Mesendoderm (in vitro differentiated cells): Measurements from ENCODE around the gene GALP.

Experiments used
- DNase-seq: peaks from one replicate; pipeline ENCODE4 v3.0.0; 2013
- H2AK5ac ChIP-seq: 2 replicates; pipeline ENCODE4 v1.6.1; 2013; ENCODE audit warnings: low read length, inconsistent platforms
- H2BK120ac ChIP-seq: 2 replicates; pipeline ENCODE4 v1.6.1; 2013; ENCODE audit warnings: low read depth, mild to moderate bottlenecking, low read length, moderate library complexity, mixed read lengths
- H2BK15ac ChIP-seq: replicated peaks from 2 replicates; pipeline ENCODE4 v1.6.1; 2013; ENCODE audit warnings: low read depth, mild to moderate bottlenecking, moderate library complexity
- H2BK5ac ChIP-seq: 2 replicates; pipeline ENCODE4 v1.6.1; 2013; ENCODE audit warnings: low read length, inconsistent platforms
- H3K18ac ChIP-seq: 2 replicates; pipeline ENCODE4 v1.6.1; 2013; ENCODE audit warnings: mild to moderate bottlenecking, low read length, mixed read lengths
- H3K23ac ChIP-seq: one replicate; pipeline ENCODE4 v1.6.1; 2013; ENCODE audit warnings: low read length
- H3K27ac ChIP-seq: 2 replicates; pipeline ENCODE4 v1.5.1; 2013; ENCODE audit warnings: low read depth, mild to moderate bottlenecking, inconsistent platforms, low read length, moderate library complexity
- H3K27me3 ChIP-seq: 2 replicates; pipeline ENCODE4 v1.6.1; 2013; ENCODE audit warnings: low read length, control low read depth, mild to moderate bottlenecking, inconsistent platforms; ENCODE audit not compliant: insufficient read depth, poor library complexity
- H3K36me3 ChIP-seq: 2 replicates; pipeline ENCODE4 v1.6.1; 2013; ENCODE audit warnings: low read length, inconsistent platforms; ENCODE audit not compliant: control insufficient read depth, insufficient read depth
- H3K4ac ChIP-seq: one replicate; pipeline ENCODE4 v1.6.1; 2013; ENCODE audit warnings: low read depth, mild to moderate bottlenecking, low read length, moderate library complexity
- H3K4me1 ChIP-seq: 2 replicates; pipeline ENCODE4 v1.6.1; 2013; ENCODE audit warnings: low read depth, low read length, inconsistent platforms; ENCODE audit not compliant: control insufficient read depth
- H3K4me2 ChIP-seq: 2 replicates; pipeline ENCODE4 v1.6.1; 2013; ENCODE audit warnings: low read length
- H3K4me3 ChIP-seq: 2 replicates; pipeline ENCODE4 v1.5.1; 2013; ENCODE audit warnings: mild to moderate bottlenecking, low read length
- H3K56ac ChIP-seq: one replicate; pipeline ENCODE4 v1.6.1; 2013; ENCODE audit warnings: low read length
- H3K79me1 ChIP-seq: 2 replicates; pipeline ENCODE4 v1.6.1; 2013; ENCODE audit warnings: low read length, inconsistent platforms
- H3K79me2 ChIP-seq: 2 replicates; pipeline ENCODE4 v1.6.1; 2013; ENCODE audit warnings: mild to moderate bottlenecking, low read length; ENCODE audit not compliant: control insufficient read depth, insufficient read depth
- H3K9ac ChIP-seq: 2 replicates; pipeline ENCODE4 v1.6.1; 2013; ENCODE audit warnings: low read length, inconsistent platforms
- H4K5ac ChIP-seq: one replicate; pipeline ENCODE4 v1.6.1; 2013; ENCODE audit warnings: low read length
- H4K8ac ChIP-seq: one replicate; pipeline ENCODE4 v1.6.1; 2013; ENCODE audit warnings: low read depth, mild to moderate bottlenecking, control low read depth, low read length, moderate library complexity
- WGBS: extraction: QIAGEN DNeasy Blood & Tissue Kit; methylation state at CpG from one replicate; pipeline ENCODE4 v1.1.7; 2013; ENCODE audit warnings: low lambda C conversion rate, missing lambda C conversion rate; ENCODE audit not compliant: insufficient coverage; ENCODE audit errors: extremely low coverage; 5-methylcytosine and 5-hydroxymethylcytosine counted together

Gene GALP

GRCh38 chr19:56139847-56140582 lies 35.8 kb upstream of the GALP start:
- Histone ChIP-seq H2BK15ac (no peak overlapping the region), H4K8ac (peak overlapping the region; percentile 44), H3K4me3 (peak overlapping the region; percentile 45), H3K27ac (no peak overlapping the region), H3K27me3 (no peaks in the 10 kb centered on the region), H3K36me3 (no peaks in the 10 kb centered on the region), H3K79me2 (peaks cover 10% of the 10 kb centered on the region), H4K5ac (no peak overlapping the region), H3K4me2 (peak overlapping the region; percentile 47), H2BK5ac (no peak overlapping the region), H3K23ac (no peak overlapping the region), H2AK5ac (no peak overlapping the region), H3K18ac (no peak overlapping the region), H3K56ac (peak overlapping the region; percentile 77), H3K79me1 (peaks cover 19% of the 10 kb centered on the region), H3K9ac (peak overlapping the region; percentile 52), H2BK120ac (no peak overlapping the region), H3K4me1 (no peaks in the 10 kb centered on the region), H3K4ac (no peak overlapping the region)
- no CpG with 5 or more reads among the region's 22 CpGs for WGBS
- no peak for DNase-seq

DNA sequence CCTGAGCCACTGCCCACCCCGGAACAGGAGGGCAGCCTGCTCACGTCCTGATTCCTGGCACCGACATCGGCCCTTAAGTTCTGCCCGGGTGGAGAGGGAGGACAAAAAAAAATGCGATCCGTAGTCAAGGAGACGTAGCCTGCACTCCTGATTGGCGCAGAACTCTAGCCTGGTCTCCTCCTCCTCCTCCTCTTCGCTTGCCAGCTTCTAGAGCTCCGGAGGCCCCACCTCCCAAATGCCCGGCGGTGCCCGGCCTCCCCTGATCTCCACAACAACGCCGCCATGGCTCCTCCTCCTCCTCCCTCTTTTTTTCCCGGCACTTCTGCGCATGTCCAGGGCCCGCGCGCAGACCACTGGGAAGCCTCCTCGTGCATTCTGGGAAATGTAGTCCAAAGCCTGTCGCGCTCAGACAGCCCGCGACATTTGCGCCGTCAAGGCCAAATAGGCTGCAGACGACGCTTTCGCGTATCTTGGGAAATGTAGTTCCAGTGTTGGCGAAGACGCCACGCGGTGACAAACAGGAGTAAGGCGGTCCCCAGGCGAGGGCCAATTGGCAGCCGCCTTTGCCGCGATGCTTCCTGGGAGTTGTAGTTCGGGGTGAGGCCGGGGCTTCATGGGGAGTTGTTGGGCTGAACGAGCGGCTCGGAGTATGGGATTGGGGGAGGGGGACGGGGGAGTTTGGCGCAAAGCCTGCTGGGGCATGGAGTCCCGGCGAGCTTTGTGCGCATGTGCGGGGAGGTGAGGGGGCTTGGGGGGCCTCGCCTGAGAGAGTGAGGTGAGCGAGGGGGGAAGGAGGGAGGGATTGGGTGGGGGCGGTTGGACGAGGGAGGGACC lies 35.0 kb upstream of the GALP start, which contains the start of gene ZNF444:
ZNF444 (plus strand) TSS at position 705 of the 834 bp plus-strand sequence. CDS start 5,625 bp downstream, outside the sequence.
- H3K36me3 ChIP-seq: no peaks in the 10 kb centered on the region
- peaks cover 19% of the 10 kb centered on the region for H3K79me1 ChIP-seq
- peak within 1 kb of the TSS; percentile 47 for H3K4me2 ChIP-seq
- H3K56ac ChIP-seq: peak within 1 kb of the TSS; percentile 85
- H3K23ac ChIP-seq: no peak within 1 kb of the TSS
- DNase-seq: peak; percentile 99
- peak within 1 kb of the TSS; percentile 85 for H3K4ac ChIP-seq
- H3K27ac ChIP-seq: no peak within 1 kb of the TSS
- H2BK5ac ChIP-seq: no peak within 1 kb of the TSS
- peak within 1 kb of the TSS; percentile 81 for H3K18ac ChIP-seq
- H3K9ac ChIP-seq: peak within 1 kb of the TSS; percentile 52
- peak within 1 kb of the TSS; percentile 45 for H3K4me3 ChIP-seq
- H4K8ac ChIP-seq: peak within 1 kb of the TSS; percentile 77
- WGBS: no CpG with 5 or more reads among the region's 56 CpGs
- H2BK15ac ChIP-seq: no peak within 1 kb of the TSS
- H4K5ac ChIP-seq: no peak within 1 kb of the TSS
- H2AK5ac ChIP-seq: no peak within 1 kb of the TSS
- peak within 1 kb of the TSS; percentile 46 for H2BK120ac ChIP-seq
- H3K27me3 ChIP-seq: no peaks in the 10 kb centered on the region
- H3K4me1 ChIP-seq: no peaks in the 10 kb centered on the region
- peaks cover 10% of the 10 kb centered on the region for H3K79me2 ChIP-seq

GRCh38 chr19:56141417-56141993 lies 34.3 kb upstream of the GALP start:
- no CpG with 5 or more reads among the region's 26 CpGs for WGBS
- no peak overlapping the region for H3K23ac ChIP-seq
- H2AK5ac ChIP-seq: no peak overlapping the region
- H4K5ac ChIP-seq: no peak overlapping the region
- peak overlapping the region; percentile 13 for H3K4me2 ChIP-seq
- no peaks in the 10 kb centered on the region for H3K36me3 ChIP-seq
- peak overlapping the region; percentile 85 for H3K4ac ChIP-seq
- H3K27ac ChIP-seq: no peak overlapping the region
- H2BK15ac ChIP-seq: no peak overlapping the region
- peaks cover 10% of the 10 kb centered on the region for H3K79me2 ChIP-seq
- peak; percentile 45 for DNase-seq
- H3K18ac ChIP-seq: peak overlapping the region; percentile 81
- peak overlapping the region; percentile 39 for H3K9ac ChIP-seq
- H4K8ac ChIP-seq: peak overlapping the region; percentile 77
- H3K4me3 ChIP-seq: peak overlapping the region; percentile 20
- no peaks in the 10 kb centered on the region for H3K4me1 ChIP-seq
- H2BK5ac ChIP-seq: no peak overlapping the region
- H2BK120ac ChIP-seq: peak overlapping the region; percentile 46
- H3K56ac ChIP-seq: peak overlapping the region; percentile 85
- H3K27me3 ChIP-seq: no peaks in the 10 kb centered on the region
- H3K79me1 ChIP-seq: peaks cover 19% of the 10 kb centered on the region

DNA sequence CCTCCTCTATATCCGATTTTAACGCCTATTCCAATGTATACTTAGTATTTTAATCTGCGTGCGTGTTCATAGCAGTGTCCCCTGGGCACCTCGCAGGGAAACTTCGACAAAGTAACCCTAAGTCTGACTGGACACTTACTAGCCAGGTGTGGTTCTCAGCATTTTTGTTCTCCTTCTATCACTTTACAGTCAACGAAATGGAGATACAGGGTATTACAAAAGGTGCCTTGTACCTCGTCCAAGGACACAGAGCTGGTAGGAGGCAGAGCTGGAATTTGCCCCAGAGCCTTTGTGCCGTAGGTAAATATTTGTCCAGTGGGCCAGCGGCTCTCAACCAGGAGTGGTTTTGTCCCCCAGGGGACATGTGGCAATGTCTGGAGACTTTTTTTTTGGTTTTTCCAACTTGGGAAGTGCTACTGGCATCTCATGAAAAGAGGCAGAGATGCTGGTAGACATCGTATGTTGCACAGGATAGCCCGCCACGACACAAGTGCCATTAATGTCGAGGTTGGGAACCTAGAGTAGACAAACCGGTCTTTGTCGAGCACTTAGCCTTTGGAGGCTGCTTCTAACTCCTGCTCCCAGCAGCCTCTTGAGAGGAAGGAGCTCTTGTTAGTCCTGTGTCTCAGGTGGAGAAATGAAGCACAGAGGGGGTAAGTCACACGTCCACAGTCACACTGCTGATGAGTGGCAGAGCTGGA lies 33.6 kb upstream of the GALP start:
- no CpG with 5 or more reads among the region's 17 CpGs for WGBS
- no peak overlapping the region for H3K18ac ChIP-seq
- no peak overlapping the region for H3K4ac ChIP-seq
- no peak for DNase-seq
- peak overlapping the region; percentile 66 for H3K56ac ChIP-seq
- no peaks in the 10 kb centered on the region for H3K36me3 ChIP-seq
- H3K4me3 ChIP-seq: no peak overlapping the region
- peak overlapping the region; percentile 21 for H3K9ac ChIP-seq
- H2BK5ac ChIP-seq: no peak overlapping the region
- H3K79me2 ChIP-seq: peaks cover 10% of the 10 kb centered on the region
- H2AK5ac ChIP-seq: no peak overlapping the region
- no peak overlapping the region for H2BK120ac ChIP-seq
- H4K8ac ChIP-seq: no peak overlapping the region
- H2BK15ac ChIP-seq: no peak overlapping the region
- H3K23ac ChIP-seq: no peak overlapping the region
- no peak overlapping the region for H3K27ac ChIP-seq
- H3K79me1 ChIP-seq: peaks cover 19% of the 10 kb centered on the region
- no peaks in the 10 kb centered on the region for H3K4me1 ChIP-seq
- H3K27me3 ChIP-seq: no peaks in the 10 kb centered on the region
- H3K4me2 ChIP-seq: peak overlapping the region; percentile 13
- H4K5ac ChIP-seq: no peak overlapping the region

GRCh38 chr19:56142897-56143434 lies 32.8 kb upstream of the GALP start:
- H3K23ac ChIP-seq: no peak overlapping the region
- no peak overlapping the region for H3K27ac ChIP-seq
- no peak overlapping the region for H3K4ac ChIP-seq
- peaks cover 19% of the 10 kb centered on the region for H3K79me1 ChIP-seq
- no peak overlapping the region for H3K18ac ChIP-seq
- no peak overlapping the region for H2AK5ac ChIP-seq
- no peak for DNase-seq
- no peak overlapping the region for H4K8ac ChIP-seq
- H3K36me3 ChIP-seq: no peaks in the 10 kb centered on the region
- no peak overlapping the region for H2BK120ac ChIP-seq
- H2BK5ac ChIP-seq: no peak overlapping the region
- no CpG with 5 or more reads among the region's 4 CpGs for WGBS
- H3K56ac ChIP-seq: no peak overlapping the region
- H3K4me3 ChIP-seq: no peak overlapping the region
- no peaks in the 10 kb centered on the region for H3K27me3 ChIP-seq
- no peak overlapping the region for H3K4me2 ChIP-seq
- H3K4me1 ChIP-seq: no peaks in the 10 kb centered on the region
- no peak overlapping the region for H3K9ac ChIP-seq
- no peak overlapping the region for H4K5ac ChIP-seq
- H2BK15ac ChIP-seq: no peak overlapping the region
- H3K79me2 ChIP-seq: peaks cover 10% of the 10 kb centered on the region
